ENCODE results near the gene KRI1. TPM values are rescaled to one million over a fixed set of nuclear protein-coding genes. Genes with fewer than 3 reads are reported as not detected.
"Not testable (repeated sequence)": the region's sequence is repeated elsewhere in the genome, so short reads cannot be mapped to it uniquely, and the experiment has no call there.

KRI1 gene
- total RNA-seq, 1 donor from 2014 or later = 32.5 TPM

DNA sequence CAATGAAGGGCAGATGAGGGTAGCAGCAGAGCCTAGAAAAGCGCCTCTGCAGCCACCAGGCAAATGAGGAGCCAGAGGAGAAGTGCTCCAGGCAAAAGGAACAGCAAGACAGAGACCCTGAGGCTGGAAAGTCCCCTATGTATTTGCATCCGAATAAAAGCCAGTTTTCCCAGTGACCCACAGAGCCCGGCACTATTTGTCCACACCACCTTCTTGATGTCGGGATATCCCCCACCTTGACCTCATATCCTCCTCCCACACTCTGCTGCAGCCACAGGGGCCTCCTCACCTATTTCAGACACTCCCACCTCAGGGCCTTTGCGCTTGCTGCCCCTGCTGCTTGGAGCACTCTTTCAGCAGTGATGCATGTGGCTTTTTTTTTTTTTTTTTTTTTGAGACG lies 15.5 kb downstream of the KRI1 start:
- no peak for DNase-seq (ENCODE audit: low spot score)

DNA sequence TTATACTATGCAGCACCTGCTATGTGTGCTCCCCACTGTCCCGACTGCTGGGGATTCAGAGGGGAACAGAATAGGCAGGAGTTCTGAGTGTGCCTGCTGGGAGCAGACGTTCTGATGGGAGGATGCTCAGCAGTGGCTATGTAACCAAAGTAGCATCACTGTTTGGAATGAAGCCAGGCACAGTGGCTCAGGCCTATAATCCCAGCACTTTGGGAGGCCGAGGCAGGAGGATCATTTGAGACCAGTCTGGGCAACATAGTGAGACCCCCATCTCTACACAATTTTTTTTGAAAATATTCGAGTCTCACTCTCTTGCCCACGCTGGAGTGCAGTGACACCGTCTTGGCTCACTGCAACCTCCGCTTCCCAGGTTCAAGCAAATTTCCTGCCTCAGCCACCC lies 16.1 kb downstream of the KRI1 start:
- DNase-seq (ENCODE audit: low spot score) = no peak

DNA sequence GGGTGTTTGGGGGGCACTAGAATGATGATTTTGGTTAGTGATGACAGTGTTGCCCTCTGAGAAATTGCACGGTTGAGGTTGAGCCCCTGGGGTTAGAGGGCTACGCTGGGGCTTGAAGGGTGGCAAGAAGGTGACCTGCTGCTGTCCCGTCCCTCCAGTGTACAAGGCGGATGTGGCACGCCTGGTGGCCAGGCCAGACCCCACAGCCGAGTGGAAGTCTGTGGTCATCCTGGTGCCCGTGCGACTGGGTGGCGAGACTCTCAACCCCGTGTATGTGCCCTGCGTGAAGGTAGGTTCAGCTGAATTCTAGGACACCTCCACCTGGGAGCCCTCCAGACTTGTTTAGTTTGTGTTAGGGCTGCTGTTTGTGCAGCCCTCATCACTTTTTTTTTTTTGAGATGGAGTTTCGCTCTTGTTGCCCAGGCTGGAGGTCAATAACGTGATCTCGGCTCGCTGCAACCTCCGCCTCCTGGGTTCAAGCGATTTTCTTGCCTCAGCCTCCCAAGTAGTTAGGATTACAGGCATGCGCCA lies 17.0 kb downstream of the KRI1 start:
- DNase-seq (ENCODE audit: low spot score) = no peak

DNA sequence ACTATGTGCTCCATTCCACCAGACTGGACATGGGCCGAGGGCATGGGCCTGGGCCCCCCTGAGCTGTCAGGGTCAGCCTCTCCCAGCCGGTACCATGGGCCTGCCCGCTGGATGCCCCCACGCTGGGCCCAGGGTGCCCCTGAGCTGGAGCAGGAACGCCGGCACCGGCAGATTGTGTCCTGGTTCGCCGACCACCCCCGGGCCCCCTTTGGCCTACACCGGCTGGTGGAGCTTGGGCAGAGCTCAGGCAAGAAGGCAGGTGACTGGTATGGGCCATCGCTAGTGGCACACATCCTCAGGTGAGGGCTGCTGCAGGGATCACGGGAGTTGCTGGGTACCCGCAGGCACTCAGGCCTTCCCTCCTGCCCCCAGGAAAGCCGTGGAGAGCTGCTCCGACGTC lies 19.0 kb downstream of the KRI1 start:
- DNase-seq (ENCODE audit: low spot score) = no peak

DNA sequence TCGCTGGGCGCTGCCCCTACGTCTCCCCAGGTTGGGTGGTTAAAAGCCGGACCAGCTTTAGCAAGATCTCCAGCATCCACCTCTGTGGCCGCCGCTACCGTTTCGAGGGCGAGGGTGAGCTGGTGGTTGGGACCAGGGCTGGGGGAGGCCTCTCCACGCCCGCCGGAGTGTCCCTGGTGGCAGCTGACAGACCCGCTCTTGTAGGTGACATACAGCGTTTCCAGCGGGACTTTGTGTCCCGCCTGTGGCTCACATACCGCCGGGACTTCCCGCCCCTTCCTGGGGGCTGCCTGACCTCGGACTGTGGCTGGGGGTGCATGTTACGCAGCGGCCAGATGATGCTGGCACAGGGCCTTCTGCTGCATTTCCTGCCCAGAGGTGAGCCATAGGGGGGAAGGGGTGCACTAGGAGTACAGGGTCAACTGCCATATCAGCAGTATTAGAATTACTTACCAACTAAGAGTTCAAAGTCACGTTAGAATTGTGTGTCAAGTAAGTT lies 21.0 kb downstream of the KRI1 start:
- no peak for DNase-seq (ENCODE audit: low spot score)

DNA sequence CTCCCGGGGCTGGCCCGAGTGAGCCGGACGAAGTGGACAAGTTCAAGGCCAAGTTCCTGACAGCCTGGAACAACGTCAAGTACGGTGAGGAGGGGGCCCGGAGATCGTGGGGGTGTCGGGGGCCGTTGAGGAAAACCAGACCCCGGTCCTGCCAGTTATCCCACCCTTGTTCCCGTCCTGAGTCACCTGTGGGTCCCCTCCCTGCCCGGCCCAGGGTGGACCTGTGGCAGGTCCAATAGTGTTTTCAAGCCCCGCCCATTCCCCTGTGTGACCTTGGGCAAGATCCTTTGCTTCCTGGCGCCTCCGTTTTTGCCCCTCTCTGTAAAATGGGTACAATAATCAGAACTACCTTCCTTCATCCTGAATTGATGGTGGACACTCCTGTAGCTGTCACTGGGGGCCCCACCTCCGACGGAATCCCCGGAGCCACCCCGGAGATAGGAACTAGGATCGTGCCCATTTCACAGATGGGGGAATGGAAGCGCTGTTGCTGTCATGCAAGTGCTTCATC lies 21.5 kb downstream of the KRI1 start:
- DNase-seq (ENCODE audit: low spot score) = peak; percentile 61

- peak; percentile 83 for DNase-seq (ENCODE audit: low spot score)
Measured at GRCh38 chr19:10543420-10544241, 22.2 kb downstream of the KRI1 start, which contains the start of gene ATG4D. Gene ATG4D (plus strand): TSS chr19:10543904. CDS start chr19:10544091, 187 bp downstream.

DNA sequence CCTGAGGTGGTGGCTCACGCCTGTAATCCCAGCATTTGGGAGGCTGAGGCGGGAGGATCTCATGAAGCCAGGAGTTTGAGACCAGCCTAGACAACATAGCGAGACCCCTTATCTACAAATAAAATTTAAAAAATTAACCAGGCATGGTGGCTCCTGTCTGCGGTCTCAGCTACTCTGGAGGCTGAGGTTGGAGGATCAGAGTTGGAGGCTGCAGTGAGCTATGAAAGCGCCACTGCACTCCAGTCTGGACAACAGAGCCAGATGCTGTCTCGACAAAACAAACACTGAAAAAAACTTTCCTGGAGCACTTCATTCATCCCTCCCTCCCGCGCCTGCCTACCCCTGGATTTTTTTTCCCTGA lies 22.8 kb downstream of the KRI1 start:
- DNase-seq (ENCODE audit: low spot score) = no peak

DNA sequence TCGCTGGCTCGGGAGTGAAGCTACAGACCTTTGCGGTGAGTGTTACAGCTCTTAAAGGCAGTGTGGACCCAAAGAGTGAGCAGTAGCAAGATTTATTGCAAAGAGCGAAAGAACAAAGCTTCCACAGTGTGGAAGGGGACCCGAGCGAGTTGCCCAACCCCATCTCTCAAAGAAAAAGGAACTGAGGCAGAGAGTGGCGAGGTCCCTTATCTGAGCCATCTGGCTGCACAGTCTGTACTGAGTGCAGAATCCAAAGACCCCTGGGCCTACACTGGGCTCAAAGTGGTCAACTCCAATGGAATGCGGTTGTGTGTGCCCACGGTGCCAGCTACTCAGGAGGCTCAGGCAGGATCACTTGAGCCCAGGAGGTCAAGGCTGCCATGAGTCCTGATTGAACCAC lies 26.8 kb downstream of the KRI1 start:
- not testable (repeated sequence) for DNase-seq (ENCODE audit: low spot score)

- DNase-seq (ENCODE audit: low spot score) = no peak
Measured at GRCh38 chr19:10538204-10538983, 27.4 kb downstream of the KRI1 start.

GRCh38 chr19:10537668-10538067 lies 28.1 kb downstream of the KRI1 start:
- DNase-seq (ENCODE audit: low spot score) = no peak

GRCh38 chr19:10535613-10536012 lies 30.2 kb downstream of the KRI1 start:
- peak; percentile 59 for DNase-seq (ENCODE audit: low spot score)

- DNase-seq (ENCODE audit: low spot score) = no peak
Measured at GRCh38 chr19:10533646-10534386, 32.0 kb downstream of the KRI1 start.

DNA sequence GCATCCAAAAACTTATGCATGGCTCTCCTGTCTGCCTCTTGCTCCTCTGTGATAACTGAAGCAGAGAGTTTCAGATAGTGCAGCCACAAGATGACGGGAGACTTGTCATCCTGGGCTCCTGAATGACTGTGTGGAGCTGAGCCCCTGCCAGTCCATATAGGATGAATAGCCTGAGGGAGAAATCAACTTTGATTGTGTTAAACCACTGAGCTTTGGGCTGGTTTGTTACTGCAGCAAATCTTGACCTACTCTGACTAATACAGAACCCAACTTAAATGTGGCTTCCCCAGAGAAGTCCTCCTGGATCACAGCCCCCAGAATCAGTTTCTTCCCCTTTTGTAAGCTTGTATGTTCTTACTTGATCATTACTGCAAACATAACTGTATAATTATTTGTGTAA lies 33.4 kb downstream of the KRI1 start:
- DNase-seq (ENCODE audit: low spot score) = no peak

GRCh38 chr19:10526887-10527286 lies 38.9 kb downstream of the KRI1 start:
- DNase-seq (ENCODE audit: low spot score) = not testable (repeated sequence)

GRCh38 chr19:10525636-10526035 lies 40.2 kb downstream of the KRI1 start:
- no peak for DNase-seq (ENCODE audit: low spot score)

DNA sequence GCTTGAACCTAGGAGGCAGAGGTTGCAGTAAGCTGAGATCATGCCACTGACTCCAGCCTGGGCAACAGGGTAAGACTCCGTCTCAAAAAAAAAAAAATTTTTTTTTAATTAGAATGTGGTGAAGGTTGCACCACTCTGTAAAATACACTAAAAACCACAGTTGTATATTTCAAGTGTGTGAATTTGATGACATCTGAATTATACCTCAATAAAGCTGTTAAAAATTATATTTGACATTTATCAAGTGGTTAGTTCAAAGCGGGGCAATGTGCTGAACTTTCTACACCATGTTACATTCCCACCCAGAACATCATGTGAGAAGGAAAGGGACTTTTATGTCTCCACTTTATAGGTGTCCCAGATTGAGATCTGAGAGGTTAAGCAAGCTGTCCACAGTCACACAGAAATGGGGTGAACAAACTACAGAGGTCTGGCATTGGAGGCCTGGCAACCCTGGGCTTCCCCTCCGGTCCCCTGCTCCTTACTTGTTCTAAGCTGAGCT lies 42.6 kb downstream of the KRI1 start:
- DNase-seq (ENCODE audit: low spot score) = no peak

- DNase-seq (ENCODE audit: low spot score) = no peak
Measured at GRCh38 chr19:10521461-10522171, 44.2 kb downstream of the KRI1 start.

DNA sequence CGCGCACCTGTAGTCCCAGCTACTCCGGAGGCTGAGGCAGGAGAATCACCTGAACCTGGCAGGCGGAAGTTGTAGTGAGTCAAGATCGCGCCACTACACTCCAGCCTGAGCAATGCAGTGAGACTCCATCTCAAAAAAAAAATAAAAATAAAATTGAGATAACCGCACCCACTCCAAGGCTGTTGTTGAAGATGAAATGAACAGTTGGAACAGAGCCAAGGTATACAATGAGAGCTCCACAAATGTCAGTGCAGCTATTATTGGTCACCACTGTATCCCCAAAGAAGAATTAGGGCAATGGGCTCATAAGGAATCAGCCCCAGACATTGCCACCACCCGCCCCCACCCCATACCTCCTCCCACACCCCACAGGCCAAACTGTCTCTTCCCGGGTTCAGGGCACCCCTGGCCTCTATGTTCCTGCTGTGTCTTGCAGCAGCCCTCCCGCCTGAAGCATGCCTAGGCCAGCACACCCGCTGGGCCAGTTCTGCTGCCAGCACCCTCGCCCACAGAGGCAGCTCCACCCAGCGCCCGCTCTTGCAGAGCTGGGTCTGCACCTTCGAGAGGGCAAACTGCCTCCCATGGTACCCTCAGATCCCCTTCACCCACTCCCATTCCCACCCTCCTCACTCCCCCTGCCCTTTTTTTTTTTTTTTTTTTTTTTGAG lies 45.0 kb downstream of the KRI1 start:
- DNase-seq (ENCODE audit: low spot score) = peak; percentile 82

- DNase-seq (ENCODE audit: low spot score) = no peak
Measured at GRCh38 chr19:10519421-10519820, 46.4 kb downstream of the KRI1 start.

Data from ureter (tissue), 1 donor.